Glutamatergic neuron (in vitro differentiated cells): Measurements from ENCODE around the gene ENTR1. TPM values are rescaled to one million over a fixed set of nuclear protein-coding genes. Genes with fewer than 3 reads are reported as not detected.

Experiments
- DNase-seq: peaks from one replicate; pipeline ENCODE4 v3.0.0; 2022
- H3K27ac Mint-ChIP-seq: one replicate; pipeline ENCODE4 v1.8.0; 2020; ENCODE audit warnings: mild to moderate bottlenecking, mixed read lengths, inconsistent platforms; ENCODE audit not compliant: unreplicated experiment
- H3K27me3 Mint-ChIP-seq: one replicate; pipeline ENCODE4 v1.8.0; 2020; ENCODE audit warnings: mild to moderate bottlenecking, moderate library complexity, mixed read lengths, inconsistent platforms; ENCODE audit not compliant: unreplicated experiment
- H3K36me3 Mint-ChIP-seq: one replicate; pipeline ENCODE4 v1.8.0; 2020; ENCODE audit warnings: mild to moderate bottlenecking, mixed read lengths, inconsistent platforms; ENCODE audit not compliant: unreplicated experiment
- H3K4me1 Mint-ChIP-seq: one replicate; pipeline ENCODE4 v1.8.0; 2020; ENCODE audit warnings: mild to moderate bottlenecking, low read depth, mixed read lengths, inconsistent platforms; ENCODE audit not compliant: unreplicated experiment
- H3K4me3 Mint-ChIP-seq: one replicate; pipeline ENCODE4 v1.8.0; 2020; ENCODE audit warnings: mild to moderate bottlenecking, mixed read lengths, inconsistent platforms; ENCODE audit not compliant: unreplicated experiment
- H3K9me3 Mint-ChIP-seq: one replicate; pipeline ENCODE4 v1.8.0; 2020; ENCODE audit warnings: mild to moderate bottlenecking, moderate library complexity, mixed read lengths, inconsistent platforms; ENCODE audit not compliant: unreplicated experiment
- total RNA-seq: library from RNA; stranded (reverse); fragmentation: NEBNext Ultra II Directional; extraction: Animal tissue kit (Norgen Biotek cat#: 25700); gene quantifications from one replicate; pipeline ENCODE4 v1.2.1, GENCODE V29; 2021; ENCODE audit not compliant: unreplicated experiment
- TF ChIP-seq, protein P1 (sequence below): fragments of 200-600 bp; sonication (generic); IDR thresholded peaks from one replicate; pipeline ENCODE4 v1.5.0; 2021; ENCODE audit not compliant: partially characterized antibody, unreplicated experiment

The ENTR1 gene
- total RNA-seq, 1 donor from 2014 or later, result 61.2 TPM

DNA sequence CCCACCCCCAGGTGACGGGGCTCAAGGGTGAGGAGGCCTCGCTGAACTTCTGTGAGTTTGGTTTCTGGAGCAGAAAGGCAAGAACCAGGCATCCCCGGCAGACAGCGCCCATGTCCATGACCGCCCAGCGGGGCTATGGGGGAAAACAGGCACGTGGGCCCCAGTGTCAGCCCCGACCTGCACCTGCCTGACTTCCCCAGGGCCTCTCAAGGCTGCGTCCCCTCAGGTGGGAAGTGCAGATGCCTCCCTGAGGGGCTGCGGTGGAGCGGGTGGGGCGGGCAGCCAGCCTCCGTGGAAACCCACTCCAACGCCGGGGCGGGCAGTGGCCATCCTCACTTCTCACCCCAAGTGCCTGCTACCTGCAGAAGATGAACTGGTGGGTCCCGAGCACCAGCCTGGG, 30.0 kb downstream of the ENTR1 start:
- no peaks in the 10 kb centered on the region for H3K36me3 Mint-ChIP-seq
- TF ChIP-seq, protein P1, sequence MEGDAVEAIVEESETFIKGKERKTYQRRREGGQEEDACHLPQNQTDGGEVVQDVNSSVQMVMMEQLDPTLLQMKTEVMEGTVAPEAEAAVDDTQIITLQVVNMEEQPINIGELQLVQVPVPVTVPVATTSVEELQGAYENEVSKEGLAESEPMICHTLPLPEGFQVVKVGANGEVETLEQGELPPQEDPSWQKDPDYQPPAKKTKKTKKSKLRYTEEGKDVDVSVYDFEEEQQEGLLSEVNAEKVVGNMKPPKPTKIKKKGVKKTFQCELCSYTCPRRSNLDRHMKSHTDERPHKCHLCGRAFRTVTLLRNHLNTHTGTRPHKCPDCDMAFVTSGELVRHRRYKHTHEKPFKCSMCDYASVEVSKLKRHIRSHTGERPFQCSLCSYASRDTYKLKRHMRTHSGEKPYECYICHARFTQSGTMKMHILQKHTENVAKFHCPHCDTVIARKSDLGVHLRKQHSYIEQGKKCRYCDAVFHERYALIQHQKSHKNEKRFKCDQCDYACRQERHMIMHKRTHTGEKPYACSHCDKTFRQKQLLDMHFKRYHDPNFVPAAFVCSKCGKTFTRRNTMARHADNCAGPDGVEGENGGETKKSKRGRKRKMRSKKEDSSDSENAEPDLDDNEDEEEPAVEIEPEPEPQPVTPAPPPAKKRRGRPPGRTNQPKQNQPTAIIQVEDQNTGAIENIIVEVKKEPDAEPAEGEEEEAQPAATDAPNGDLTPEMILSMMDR, result no peak
- H3K4me3 Mint-ChIP-seq, result no peak overlapping the region
- no peak overlapping the region for H3K27ac Mint-ChIP-seq
- H3K27me3 Mint-ChIP-seq, result no peaks in the 10 kb centered on the region
- DNase-seq, result no peak
- H3K4me1 Mint-ChIP-seq, result peaks cover 1% of the 10 kb centered on the region
- no peaks in the 10 kb centered on the region for H3K9me3 Mint-ChIP-seq

DNA sequence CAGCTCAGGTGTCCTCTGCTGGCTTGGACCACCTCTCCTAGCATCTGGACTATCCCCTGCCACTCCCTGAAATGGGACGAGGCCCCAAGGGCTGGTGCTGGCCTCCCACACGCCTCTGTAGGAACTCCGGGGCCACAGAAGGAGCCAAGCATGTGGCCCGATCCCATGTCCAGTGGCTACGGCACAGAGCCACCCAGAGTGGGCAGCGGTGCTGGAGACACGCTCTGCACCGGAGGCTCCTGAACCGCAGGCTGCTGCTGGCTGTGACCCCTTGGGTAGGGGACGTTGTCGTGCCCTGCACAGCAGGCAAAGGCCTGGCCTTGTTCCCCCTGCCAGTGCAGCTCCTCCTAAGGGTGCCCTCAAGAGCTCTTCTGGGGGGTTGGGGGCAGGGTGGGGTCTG, 30.5 kb downstream of the ENTR1 start:
- TF ChIP-seq, protein P1, result no peak
- Mint-ChIP-seq H3K27me3 (peaks cover under 1% of the 10 kb centered on the region), H3K27ac (no peak overlapping the region), H3K36me3 (no peaks in the 10 kb centered on the region), H3K9me3 (no peaks in the 10 kb centered on the region), H3K4me1 (peaks cover 3% of the 10 kb centered on the region), H3K4me3 (no peak overlapping the region)
- no peak for DNase-seq

DNA sequence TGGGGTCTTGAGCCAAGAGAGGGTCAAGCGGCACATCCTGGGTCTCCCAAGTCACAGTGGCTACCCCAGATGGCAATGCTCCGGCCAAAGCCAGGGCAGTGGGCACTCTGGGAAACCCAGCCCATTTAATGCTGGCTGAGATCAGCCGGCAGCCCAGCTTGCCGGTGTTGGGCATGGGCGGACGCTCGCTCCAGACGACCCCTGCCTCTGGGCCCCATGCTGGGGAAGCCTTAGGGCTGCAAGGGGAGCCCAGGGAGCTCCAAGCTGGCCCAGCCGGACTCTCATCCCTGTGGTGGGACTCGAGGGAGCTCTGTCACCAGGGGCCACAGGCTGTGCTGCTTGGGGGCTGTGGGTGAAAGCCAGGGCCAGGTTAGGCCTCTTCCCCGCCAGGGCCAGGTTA, 31.0 kb downstream of the ENTR1 start:
- Mint-ChIP-seq H3K9me3 (no peaks in the 10 kb centered on the region), H3K27me3 (peaks cover 3% of the 10 kb centered on the region), H3K27ac (no peak overlapping the region), H3K4me1 (peaks cover 8% of the 10 kb centered on the region), H3K36me3 (no peaks in the 10 kb centered on the region), H3K4me3 (no peak overlapping the region)
- DNase-seq, result no peak
- TF ChIP-seq, protein P1, result no peak

DNA sequence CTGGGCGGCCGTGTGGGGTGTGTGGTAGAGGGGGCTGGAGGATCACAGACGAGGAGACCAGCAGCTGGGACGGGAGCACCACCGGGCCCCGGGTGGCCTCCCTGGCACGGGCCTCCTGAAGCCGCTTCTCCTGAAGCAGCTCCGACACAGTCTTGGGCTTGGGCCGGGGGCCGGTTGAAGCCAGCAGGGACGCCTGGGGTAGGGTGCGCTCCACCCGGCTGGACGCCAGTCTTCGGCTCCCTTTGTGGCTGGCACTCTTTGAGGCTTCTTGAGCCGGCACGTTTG, 31.5 kb downstream of the ENTR1 start:
- Mint-ChIP-seq H3K4me1 (peaks cover 9% of the 10 kb centered on the region), H3K36me3 (no peaks in the 10 kb centered on the region), H3K27ac (no peak overlapping the region), H3K9me3 (no peaks in the 10 kb centered on the region), H3K27me3 (peaks cover 3% of the 10 kb centered on the region), H3K4me3 (no peak overlapping the region)
- no peak for DNase-seq
- TF ChIP-seq, protein P1, result no peak

DNA sequence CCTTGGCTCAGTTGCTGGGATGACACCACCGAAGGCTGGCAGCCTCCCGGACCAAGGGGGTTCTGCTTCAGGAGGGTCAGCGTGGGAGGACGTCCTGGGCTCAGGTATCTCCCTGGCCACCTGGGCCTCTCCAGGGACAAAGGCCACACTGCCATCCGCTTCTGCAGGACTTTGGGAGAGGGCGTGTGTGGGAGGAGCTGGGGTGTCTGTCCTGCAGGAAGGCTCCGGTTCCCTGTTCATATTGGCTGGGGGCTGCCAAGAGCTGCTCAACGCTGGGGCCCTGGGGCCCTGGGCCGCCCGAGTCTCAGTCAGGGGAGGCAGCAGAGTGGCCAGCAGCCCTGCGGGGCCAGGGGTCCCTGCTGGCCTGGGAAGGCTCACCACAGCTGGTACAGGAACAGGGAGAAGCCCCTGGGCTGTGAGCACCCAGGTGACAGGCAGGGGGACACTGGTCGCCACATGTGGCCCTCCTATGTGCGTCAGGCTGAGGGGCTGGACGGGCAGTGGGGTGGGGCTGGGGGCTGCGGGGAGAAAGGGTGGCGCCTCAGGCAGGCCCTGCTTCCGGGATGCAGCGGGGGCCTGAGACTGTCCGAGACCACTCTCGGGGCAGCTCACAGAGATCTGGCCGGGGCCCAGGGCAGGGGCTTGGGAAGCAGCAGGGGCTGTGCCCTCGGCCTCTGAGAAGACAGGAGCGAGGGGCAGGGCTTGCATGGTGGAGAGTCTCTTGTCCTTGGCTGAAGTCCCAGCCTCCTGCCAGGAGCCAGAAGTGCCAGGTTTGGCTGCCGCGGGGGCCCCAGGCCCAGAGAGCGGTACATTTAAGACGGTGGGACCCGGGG, 32.0 kb downstream of the ENTR1 start:
- Mint-ChIP-seq H3K4me3 (no peak overlapping the region), H3K9me3 (no peaks in the 10 kb centered on the region), H3K27ac (no peak overlapping the region), H3K36me3 (no peaks in the 10 kb centered on the region), H3K4me1 (peaks cover 9% of the 10 kb centered on the region), H3K27me3 (peaks cover 3% of the 10 kb centered on the region)
- TF ChIP-seq, protein P1, result no peak
- DNase-seq, result no peak
